Natural killer cell (primary cell): ENCODE measurements around the gene NUMBL. TPM values are rescaled to one million over a fixed set of nuclear protein-coding genes. Genes with fewer than 3 reads are reported as not detected.

ENCODE experiments used
- ATAC-seq, 3 donors: fragments of 150-1000 bp in 2 of 3; fragments of 200-7000 bp in 1 of 3; cut with Tn5 transposase; 1 replicate in 1 of 3; 2 replicates in 2 of 3; pipeline ENCODE4 v1.10.0; 2021; ENCODE audit warnings: mild to moderate bottlenecking in 2 of 3, moderate library complexity in 2 of 3
- DNase-seq, 2 donors: peaks; one replicate each; pipeline versions ENCODE4 v3.0.0 to v3.0.0-alpha.2; 2013 to 2021; ENCODE audit warnings: mixed read lengths in 1 of 2
- H3K27ac ChIP-seq: one replicate; pipeline ENCODE4 v1.5.1; 2013; ENCODE audit warnings: mild to moderate bottlenecking, low read length
- H3K27me3 ChIP-seq: one replicate; pipeline ENCODE4 v1.6.1; 2013; ENCODE audit warnings: low read length; ENCODE audit not compliant: control insufficient read depth, insufficient read depth
- H3K36me3 ChIP-seq: one replicate; pipeline ENCODE4 v1.6.1; 2013; ENCODE audit warnings: low read length; ENCODE audit not compliant: control insufficient read depth, insufficient read depth
- H3K4me1 ChIP-seq: one replicate; pipeline ENCODE4 v1.6.1; 2013; ENCODE audit warnings: low read length; ENCODE audit not compliant: control insufficient read depth, insufficient read depth
- H3K4me3 ChIP-seq: one replicate; pipeline ENCODE4 v1.5.1; 2013; ENCODE audit warnings: low read length
- H3K9me3 ChIP-seq: one replicate; pipeline ENCODE4 v1.6.1; 2013; ENCODE audit warnings: low read length; ENCODE audit not compliant: control insufficient read depth, insufficient read depth
- H3K27ac Mint-ChIP-seq, 2 donors: one replicate each; pipeline ENCODE4 v1.8.0; 2022; ENCODE audit warnings: mild to moderate bottlenecking in 2 of 2, mixed read lengths in 2 of 2, moderate library complexity in 1 of 2
- H3K27me3 Mint-ChIP-seq, 2 donors: one replicate each; pipeline ENCODE4 v1.8.0; 2022; ENCODE audit warnings: low read depth in 2 of 2, mixed read lengths in 2 of 2
- H3K36me3 Mint-ChIP-seq: one replicate; pipeline ENCODE4 v1.8.0; 2022; ENCODE audit warnings: mixed read lengths
- H3K4me1 Mint-ChIP-seq, 2 donors: one replicate each; pipeline ENCODE4 v1.8.0; 2022; ENCODE audit warnings: mixed read lengths in 2 of 2
- H3K4me3 Mint-ChIP-seq: one replicate; pipeline ENCODE4 v1.8.0; 2022; ENCODE audit warnings: mild to moderate bottlenecking, moderate library complexity, mixed read lengths
- H3K9me3 Mint-ChIP-seq, 2 donors: one replicate each; pipeline ENCODE4 v1.8.0; 2022; ENCODE audit warnings: mixed read lengths in 2 of 2
- WGBS: methylation state at CpG from one replicate; pipeline ENCODE4 v1.1.7; 2013; ENCODE audit warnings: missing lambda C conversion rate; ENCODE audit not compliant: insufficient coverage; 5-methylcytosine and 5-hydroxymethylcytosine counted together
- intact Hi-C: fragments of 100-400 bp; cut with micrococcal nuclease; formaldehyde crosslinking; loops from one replicate; pipeline ENCODE4 v1.14.2; 2022
- total RNA-seq, 4 donors: library from RNA; stranded (reverse); fragments of 120-200 nt in 1 of 4; gene quantifications; one replicate each; pipeline versions ENCODE4 v1.2.3 to v1.2.4, GENCODE V29; 2013 to 2022
- TF ChIP-seq, protein P1 (sequence below): fragments of 200-600 bp; IDR thresholded peaks from one replicate; pipeline ENCODE4 v1.8.0; 2022; ENCODE audit warnings: antibody characterized with exemption

NUMBL gene
- total RNA-seq, 3 donors from 2014 or later (not counting 1 experiment from before 2014, with no cell fraction given): 9.9 to 19.5 (median 10.2) TPM

DNA sequence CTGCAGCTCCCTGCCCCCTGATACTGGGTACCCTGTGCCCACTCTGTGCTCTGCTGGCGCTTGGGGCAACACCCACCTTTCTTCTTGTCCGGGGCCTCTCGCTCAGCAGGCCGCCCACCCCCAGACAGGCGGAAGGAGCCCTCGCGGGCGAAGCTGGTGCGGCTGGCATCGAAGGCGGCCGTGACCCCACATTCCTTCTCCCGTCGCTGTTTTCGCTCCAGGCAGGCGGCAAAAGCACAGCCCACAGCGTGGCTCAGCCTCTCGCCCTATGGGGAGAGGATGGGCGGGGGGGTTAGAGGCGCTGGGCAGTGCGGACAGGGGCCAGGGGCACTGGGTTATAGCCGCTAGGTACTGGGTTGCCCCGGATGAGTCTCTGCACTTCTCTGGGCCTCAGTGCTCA, 13.3 kb downstream of the NUMBL start:
- TF ChIP-seq, protein P1, sequence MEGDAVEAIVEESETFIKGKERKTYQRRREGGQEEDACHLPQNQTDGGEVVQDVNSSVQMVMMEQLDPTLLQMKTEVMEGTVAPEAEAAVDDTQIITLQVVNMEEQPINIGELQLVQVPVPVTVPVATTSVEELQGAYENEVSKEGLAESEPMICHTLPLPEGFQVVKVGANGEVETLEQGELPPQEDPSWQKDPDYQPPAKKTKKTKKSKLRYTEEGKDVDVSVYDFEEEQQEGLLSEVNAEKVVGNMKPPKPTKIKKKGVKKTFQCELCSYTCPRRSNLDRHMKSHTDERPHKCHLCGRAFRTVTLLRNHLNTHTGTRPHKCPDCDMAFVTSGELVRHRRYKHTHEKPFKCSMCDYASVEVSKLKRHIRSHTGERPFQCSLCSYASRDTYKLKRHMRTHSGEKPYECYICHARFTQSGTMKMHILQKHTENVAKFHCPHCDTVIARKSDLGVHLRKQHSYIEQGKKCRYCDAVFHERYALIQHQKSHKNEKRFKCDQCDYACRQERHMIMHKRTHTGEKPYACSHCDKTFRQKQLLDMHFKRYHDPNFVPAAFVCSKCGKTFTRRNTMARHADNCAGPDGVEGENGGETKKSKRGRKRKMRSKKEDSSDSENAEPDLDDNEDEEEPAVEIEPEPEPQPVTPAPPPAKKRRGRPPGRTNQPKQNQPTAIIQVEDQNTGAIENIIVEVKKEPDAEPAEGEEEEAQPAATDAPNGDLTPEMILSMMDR: no peak
- H3K9me3 ChIP-seq: no peaks in the 10 kb centered on the region
- 96% methylated on average over 23 of the region's 23 CpGs for WGBS
- H3K27me3 ChIP-seq: no peaks in the 10 kb centered on the region
- intact Hi-C loops: no loop called here
- ATAC-seq: no peak
- no peak for DNase-seq
- H3K27ac ChIP-seq: no peak overlapping the region
- H3K4me1 ChIP-seq: peaks cover 26% of the 10 kb centered on the region
- H3K36me3 Mint-ChIP-seq: no peaks in the 10 kb centered on the region
- H3K4me3 ChIP-seq: no peak overlapping the region
- H3K27me3 Mint-ChIP-seq: no peaks in the 10 kb centered on the region
- peak overlapping the region in 1 of 2 donors; percentile 6 for H3K27ac Mint-ChIP-seq
- H3K4me3 Mint-ChIP-seq: no peak overlapping the region
- no peaks in the 10 kb centered on the region for H3K36me3 ChIP-seq
- H3K9me3 Mint-ChIP-seq: no peaks in the 10 kb centered on the region
- no peaks in the 10 kb centered on the region for H3K4me1 Mint-ChIP-seq

DNA sequence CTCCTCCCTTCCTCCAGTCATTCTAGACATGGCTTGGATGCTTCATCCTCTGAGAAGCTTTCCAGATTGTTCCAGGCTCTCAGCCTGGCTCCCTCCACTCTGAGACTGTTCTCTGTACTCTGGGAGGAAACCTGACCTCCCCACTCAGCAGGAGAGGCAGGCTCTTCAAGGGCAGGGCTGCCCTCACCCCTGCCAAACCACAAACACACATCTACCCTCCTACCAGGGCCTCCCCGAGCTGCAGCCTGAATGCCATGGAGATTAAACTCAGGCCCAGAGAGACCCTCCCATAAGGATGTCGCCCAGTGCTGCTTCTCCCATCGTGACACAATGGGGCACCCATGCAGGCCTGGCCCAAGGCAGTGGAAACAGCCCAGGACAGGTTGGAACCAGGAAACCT, 16.2 kb downstream of the NUMBL start:
- no peaks in the 10 kb centered on the region for H3K27me3 Mint-ChIP-seq
- H3K9me3 Mint-ChIP-seq: no peaks in the 10 kb centered on the region
- DNase-seq (no peak), ATAC-seq (peak in 2 of 3 donors; percentile 46 to 64)
- Histone ChIP-seq H3K27ac (peak overlapping the region; percentile 47), H3K4me3 (no peak overlapping the region), H3K4me1 (peaks cover 26% of the 10 kb centered on the region), H3K27me3 (no peaks in the 10 kb centered on the region), H3K9me3 (peaks cover 2% of the 10 kb centered on the region), H3K36me3 (peaks cover 6% of the 10 kb centered on the region)
- no peak overlapping the region for H3K27ac Mint-ChIP-seq
- intact Hi-C loops: loop anchor here (5.0 kb wide), 1 partner anchor 43 kb away; the partner anchor contains the start of genes COQ8B and ITPKC
- H3K4me1 Mint-ChIP-seq: no peaks in the 10 kb centered on the region
- 51% methylated on average over 3 of the region's 3 CpGs for WGBS
- H3K4me3 Mint-ChIP-seq: no peak overlapping the region
- TF ChIP-seq, protein P1: no peak
- H3K36me3 Mint-ChIP-seq: no peaks in the 10 kb centered on the region

DNA sequence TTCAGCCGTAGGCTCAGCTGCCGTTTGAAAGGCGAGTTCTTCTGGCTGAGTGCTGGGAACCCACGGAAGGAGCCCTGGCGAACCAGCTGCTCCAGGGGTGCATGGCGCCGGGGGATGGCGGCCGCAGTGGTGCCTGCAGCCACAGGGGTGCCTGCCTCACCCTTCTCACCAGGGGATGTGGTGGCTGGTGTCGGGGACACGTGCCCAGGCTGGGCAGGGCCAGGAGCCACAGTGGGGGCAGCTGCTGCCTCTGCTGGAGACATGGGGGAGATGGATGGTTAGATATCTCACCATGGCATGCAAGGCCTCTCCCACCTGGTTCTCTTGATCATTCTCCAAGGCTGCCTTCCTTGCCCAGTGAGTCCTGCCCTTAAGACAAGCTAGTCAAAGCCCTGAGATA, 17.1 kb downstream of the NUMBL start:
- H3K36me3 Mint-ChIP-seq: no peaks in the 10 kb centered on the region
- Histone ChIP-seq H3K4me1 (peaks cover 26% of the 10 kb centered on the region), H3K27me3 (no peaks in the 10 kb centered on the region), H3K9me3 (peaks cover 6% of the 10 kb centered on the region), H3K36me3 (peaks cover 12% of the 10 kb centered on the region), H3K27ac (no peak overlapping the region), H3K4me3 (peak overlapping the region; percentile 18)
- no peak overlapping the region for H3K27ac Mint-ChIP-seq
- H3K27me3 Mint-ChIP-seq: no peaks in the 10 kb centered on the region
- TF ChIP-seq, protein P1: no peak
- 46% methylated on average over 11 of the region's 11 CpGs for WGBS
- no peak overlapping the region for H3K4me3 Mint-ChIP-seq
- DNase-seq (peak; percentile 36 to 70), ATAC-seq (peak; percentile 80 to 98 (median 87))
- intact Hi-C loops: loop anchor here (1.0 to 5.0 kb wide), 2 partner anchors 14 to 44 kb away; partner anchors contain the start of genes COQ8B and ITPKC
- no peaks in the 10 kb centered on the region for H3K4me1 Mint-ChIP-seq
- H3K9me3 Mint-ChIP-seq: no peaks in the 10 kb centered on the region
